H1 (cell line): ENCODE data around the gene OGFR. TPM values are rescaled to one million over a fixed set of nuclear protein-coding genes. Genes with fewer than 3 reads are reported as not detected.

ENCODE experiments used
- CTCF ChIA-PET: fragments of 300-600 bp; sonication (Branson Sonifier 250); formaldehyde crosslinking; loops from one replicate; lab custom pipeline; 2021; ENCODE audit not compliant: partially characterized antibody; lab: Charles Lee
- POLR2A ChIA-PET: fragments of 300-600 bp; sonication (Branson Sonifier 250); formaldehyde crosslinking; loops from one replicate; lab custom pipeline; 2021; ENCODE audit warnings: inconsistent platforms; ENCODE audit not compliant: partially characterized antibody; lab: Charles Lee
- DNase-seq, 2 experiments: peaks; one replicate each; pipeline versions ENCODE4 v3.0.0 to v3.0.0-alpha.2; 2010 to 2022; ENCODE audit warnings: low spot score in 2 of 2, low read depth in 1 of 2, mixed read lengths in 1 of 2
- FAIRE-seq: peaks from 2 replicates; lab custom pipeline; 2011; peaks lifted over from hg19 to GRCh38; lab: Jason Lieb, UNC
- H2AFZ ChIP-seq: 2 replicates; pipeline ENCODE4 v1.8.1; 2012; ENCODE audit warnings: low read length, inconsistent platforms
- H2AK5ac ChIP-seq: 2 replicates; pipeline ENCODE4 v1.6.1; 2013; ENCODE audit warnings: low read depth, low read length
- H2BK120ac ChIP-seq: replicated peaks from 2 replicates; pipeline ENCODE3; 2013; ENCODE audit warnings: low read depth, low read length, inconsistent platforms
- H2BK12ac ChIP-seq: 2 replicates; pipeline ENCODE4 v1.6.1; 2013; ENCODE audit warnings: low read depth, low read length
- H2BK15ac ChIP-seq: 2 replicates; pipeline ENCODE4 v1.6.1; 2013; ENCODE audit warnings: low read length
- H2BK20ac ChIP-seq: 2 replicates; pipeline ENCODE4 v1.6.1; 2013; ENCODE audit warnings: low read length
- H2BK5ac ChIP-seq: 2 replicates; pipeline ENCODE4 v1.6.1; 2013; ENCODE audit warnings: low read depth, low read length
- H3K14ac ChIP-seq: 2 replicates; pipeline ENCODE4 v1.6.1; 2013; ENCODE audit warnings: inconsistent platforms; ENCODE audit not compliant: insufficient read length
- H3K18ac ChIP-seq: 2 replicates; pipeline ENCODE4 v1.6.1; 2013; ENCODE audit warnings: low read length; ENCODE audit errors: extremely low read depth
- H3K23ac ChIP-seq: 2 replicates; pipeline ENCODE4 v1.6.1; 2013; ENCODE audit warnings: inconsistent platforms; ENCODE audit not compliant: insufficient read length
- H3K23me2 ChIP-seq: 2 replicates; pipeline ENCODE4 v1.6.1; 2013; ENCODE audit warnings: low read depth, low read length
- H3K27ac ChIP-seq: 2 replicates; pipeline ENCODE4 v1.6.1; 2011; ENCODE audit warnings: low read depth, low read length, inconsistent platforms
- H3K27me3 ChIP-seq, 4 experiments: replicated peaks in 1 of 4; 1 replicate in 1 of 4; 2 replicates in 3 of 4; pipeline versions ENCODE4 v1.6.1 to v1.8.1; 2011 to 2013; ENCODE audit warnings: low read length in 3 of 4, mild to moderate bottlenecking in 3 of 4, inconsistent platforms in 2 of 4, mixed read lengths in 2 of 4, moderate library complexity in 1 of 4; ENCODE audit not compliant: control insufficient read depth in 3 of 4, insufficient read depth in 3 of 4; ENCODE audit errors: extremely low read depth in 1 of 4
- H3K36me3 ChIP-seq, 4 experiments: 2 replicates each; pipeline versions ENCODE4 v1.6.1 to v1.8.1; 2011 to 2013; ENCODE audit warnings: mild to moderate bottlenecking in 4 of 4, low read length in 3 of 4, moderate library complexity in 2 of 4, control low read depth in 1 of 4, inconsistent platforms in 1 of 4; ENCODE audit not compliant: insufficient read depth in 4 of 4, control insufficient read depth in 2 of 4
- H3K4ac ChIP-seq: replicated peaks from 2 replicates; pipeline ENCODE3; 2013; ENCODE audit warnings: low read length, low read depth, mixed read lengths, inconsistent platforms; ENCODE audit not compliant: insufficient read length
- H3K4me1 ChIP-seq, 4 experiments: replicated peaks in 1 of 4; 1 replicate in 1 of 4; 2 replicates in 3 of 4; pipeline versions ENCODE4 v1.6.1 to v1.8.1; 2011 to 2013; ENCODE audit warnings: low read length in 3 of 4, inconsistent platforms in 2 of 4, mixed read lengths in 1 of 4; ENCODE audit not compliant: insufficient read depth in 4 of 4, control insufficient read depth in 3 of 4
- H3K4me2 ChIP-seq, 2 experiments: 2 replicates each; pipeline versions ENCODE4 v1.6.1 to v1.8.1; 2011 to 2013; ENCODE audit warnings: low read depth in 2 of 2, low read length in 2 of 2, control low read depth in 1 of 2, inconsistent platforms in 1 of 2, mild to moderate bottlenecking in 1 of 2; ENCODE audit not compliant: insufficient read depth in 1 of 2
- H3K4me3 ChIP-seq, 4 experiments: fragments of 200-600, 300-600 bp in 1 of 4; sonication (generic), shearing (Covaris generic), sonication (Bioruptor Twin) in 1 of 4; 2 replicates each; pipeline versions ENCODE4 v1.5.1 to v1.8.1; 2011 to 2016; ENCODE audit warnings: low read length in 4 of 4, low read depth in 3 of 4, control low read depth in 2 of 4, inconsistent platforms in 2 of 4, mild to moderate bottlenecking in 2 of 4, mixed read lengths in 1 of 4, moderate library complexity in 1 of 4; ENCODE audit not compliant: insufficient read depth in 2 of 4; ENCODE audit errors: extremely low read depth in 1 of 4
- H3K56ac ChIP-seq: replicated peaks from 2 replicates; pipeline ENCODE3; 2013; ENCODE audit warnings: low read depth, mild to moderate bottlenecking, mixed read lengths, low read length, inconsistent platforms; ENCODE audit not compliant: insufficient read length
- H3K79me1 ChIP-seq: 2 replicates; pipeline ENCODE4 v1.6.1; 2013; ENCODE audit warnings: low read depth, low read length, control low read depth
- H3K79me2 ChIP-seq, 2 experiments: 2 replicates each; pipeline versions ENCODE4 v1.6.1 to v1.8.1; 2012 to 2013; ENCODE audit warnings: low read length in 2 of 2, mild to moderate bottlenecking in 2 of 2, inconsistent platforms in 1 of 2; ENCODE audit not compliant: insufficient read depth in 2 of 2, control insufficient read depth in 1 of 2
- H3K9ac ChIP-seq, 4 experiments: replicated peaks in 1 of 4; 1 replicate in 1 of 4; 2 replicates in 3 of 4; pipeline versions ENCODE4 v1.6.1 to v1.8.1; 2011 to 2013; ENCODE audit warnings: low read depth in 3 of 4, low read length in 3 of 4, control low read depth in 2 of 4, mild to moderate bottlenecking in 2 of 4, moderate library complexity in 2 of 4, inconsistent platforms in 1 of 4; ENCODE audit errors: extremely low read depth in 1 of 4
- H3K9me3 ChIP-seq, 2 experiments: 2 replicates each; pipeline versions ENCODE4 v1.6.1 to v1.8.1; 2012 to 2013; ENCODE audit warnings: mild to moderate bottlenecking in 2 of 2, moderate library complexity in 2 of 2, control low read depth in 1 of 2, inconsistent platforms in 1 of 2, low read depth in 1 of 2, low read length in 1 of 2, mixed read lengths in 1 of 2; ENCODE audit not compliant: insufficient read depth in 2 of 2
- H4K20me1 ChIP-seq, 2 experiments: replicated peaks in 1 of 2; 2 replicates each; pipeline versions ENCODE3 to v1.8.1; 2011 to 2013; ENCODE audit warnings: inconsistent platforms in 2 of 2, low read length in 2 of 2, mild to moderate bottlenecking in 1 of 2; ENCODE audit not compliant: insufficient read depth in 2 of 2, control insufficient read depth in 1 of 2
- H4K5ac ChIP-seq: 2 replicates; pipeline ENCODE4 v1.6.1; 2013; ENCODE audit warnings: low read length, low read depth, mixed read lengths, inconsistent platforms; ENCODE audit not compliant: insufficient read length
- H4K8ac ChIP-seq: 2 replicates; pipeline ENCODE4 v1.8.0; 2013; ENCODE audit warnings: mild to moderate bottlenecking, moderate library complexity, low read length, inconsistent platforms; ENCODE audit not compliant: insufficient read depth; ENCODE audit errors: extremely low read depth
- H4K91ac ChIP-seq: replicated peaks from 2 replicates; pipeline ENCODE3; 2013; ENCODE audit warnings: low read length, mixed read lengths, inconsistent platforms; ENCODE audit not compliant: insufficient read length
- ASH2L ChIP-seq: fragments of 200-600, 300-600 bp; sonication (generic); IDR thresholded peaks from one replicate; pipeline ENCODE4 v1.7.1; 2017; ENCODE audit warnings: low read length
- BRCA1 ChIP-seq: IDR thresholded peaks from 2 replicates; pipeline ENCODE4 v1.6.1; 2012; ENCODE audit warnings: low read depth, low read length, improper control_type of control experiment
- CHD1 ChIP-seq: IDR thresholded peaks from 2 replicates; pipeline ENCODE4 v1.6.1; 2012; ENCODE audit warnings: low read depth, low read length, improper control_type of control experiment
- CTBP2 ChIP-seq: IDR thresholded peaks from 2 replicates; pipeline ENCODE4 v1.7.0; 2011; ENCODE audit warnings: borderline replicate concordance, mild to moderate bottlenecking, moderate library complexity, mixed read lengths, low read length; ENCODE audit not compliant: insufficient read depth, insufficient read length
- GABPA ChIP-seq: IDR thresholded peaks from 2 replicates; pipeline ENCODE4 v1.6.1; 2011; ENCODE audit warnings: mild to moderate bottlenecking, low read length, moderate library complexity, borderline replicate concordance; ENCODE audit not compliant: insufficient read depth
- KDM1A ChIP-seq: fragments of 200-600, 300-600 bp; sonication (generic); IDR thresholded peaks from 2 replicates; pipeline ENCODE4 v1.7.1; 2016; ENCODE audit warnings: mild to moderate bottlenecking, low read length, borderline replicate concordance
- NRF1 ChIP-seq: IDR thresholded peaks from 2 replicates; pipeline ENCODE4 v1.6.1; 2011; ENCODE audit warnings: mild to moderate bottlenecking, low read depth, low read length, improper control_type of control experiment
- RAD21 ChIP-seq, 2 experiments: IDR thresholded peaks in 1 of 2; conservative IDR thresholded peaks in 1 of 2; 2 replicates each; pipeline ENCODE4 v1.6.1; 2011; ENCODE audit warnings: low read depth in 2 of 2, low read length in 2 of 2, improper control_type of control experiment in 1 of 2, inconsistent platforms in 1 of 2, mild to moderate bottlenecking in 1 of 2, moderate library complexity in 1 of 2
- RNF2 ChIP-seq: fragments of 200-900, 300-1000 bp; sonication (generic); IDR thresholded peaks from 2 replicates; pipeline ENCODE4 v1.7.1; 2016; ENCODE audit warnings: borderline replicate concordance, low read depth, mild to moderate bottlenecking, antibody characterized with exemption, low read length; ENCODE audit not compliant: poor library complexity, severe bottlenecking; ENCODE audit errors: missing control alignments
- RXRA ChIP-seq: IDR thresholded peaks from 2 replicates; pipeline ENCODE4 v1.6.1; 2011; ENCODE audit warnings: low read depth, mild to moderate bottlenecking, low read length, moderate library complexity; ENCODE audit not compliant: insufficient read depth
- SIX5 ChIP-seq: IDR thresholded peaks from 2 replicates; pipeline ENCODE4 v1.6.1; 2011; ENCODE audit warnings: mild to moderate bottlenecking, low read depth, low read length
- SUZ12 ChIP-seq: fragments of 200-600 bp; sonication (generic); IDR thresholded peaks from 2 replicates; pipeline ENCODE4 v1.6.1; 2012; ENCODE audit warnings: mild to moderate bottlenecking, inconsistent platforms, low read length, moderate library complexity, mixed read lengths
- WGBS, 2 experiments: shearing (Covaris generic) in 1 of 2; methylation state at CpG; one replicate each; pipeline versions ENCODE4 v1.1.6 to v1.1.7; 2013 to 2015; ENCODE audit warnings: low lambda C conversion rate in 2 of 2, mixed read lengths in 2 of 2, inconsistent platforms in 1 of 2, low coverage in 1 of 2, missing lambda C conversion rate in 1 of 2; ENCODE audit not compliant: insufficient replicate concordance in 2 of 2, insufficient coverage in 1 of 2, insufficient read length in 1 of 2; ENCODE audit errors: extremely low coverage in 1 of 2, missing lambda C conversion rate in 1 of 2; 5-methylcytosine and 5-hydroxymethylcytosine counted together
- polyA plus RNA-seq, 7 experiments: library from polyadenylated mRNA; depleted of rRNA in 3 of 7; stranded (reverse) in 5 of 7; unstranded in 2 of 7; fragments of >200 nt in 5 of 7; fragments of 200-250 nt in 2 of 7; gene quantifications; 1 replicate in 5 of 7; 2 replicates in 1 of 7; 4 replicates in 1 of 7; pipeline versions ENCODE4 v1.2.1 to v1.2.3, GENCODE V29; 2011 to 2013; ENCODE audit warnings: missing spikeins in 2 of 7, mixed read lengths in 2 of 7
- total RNA-seq: library from RNA; stranded (reverse); fragmentation: NEBNext Ultra II Directional; extraction: Animal tissue kit (Norgen Biotek cat#: 25700); gene quantifications from 2 replicates; pipeline ENCODE4 v1.2.1, GENCODE V29; 2021

The OGFR gene
- total and polyA plus RNA-seq, 2 of the 8 experiments (the other 6 are each of a cell fraction or from before 2014, with no cell fraction given), result 13.9 to 25.1 TPM

- Histone ChIP-seq H3K9ac (no peak overlapping the region), H3K36me3 (peaks cover 0 to 15% (median 4%) of the 10 kb centered on the region in 4 experiments; a peak in 5 of 8 replicates), H4K20me1 (peaks cover 5 to 8% of the 10 kb centered on the region in 2 experiments), H2BK12ac (no peak overlapping the region), H3K14ac (no peak overlapping the region), H3K18ac (no peak overlapping the region), H3K27ac (no peak overlapping the region), H2AFZ (no peak overlapping the region), H3K56ac (no peak overlapping the region), H2BK5ac (no peak overlapping the region), H3K4me3 (no peak overlapping the region), H2AK5ac (no peak overlapping the region), H3K4me2 (no peak overlapping the region), H3K9me3 (no peaks in the 10 kb centered on the region), H2BK20ac (no peak overlapping the region), H3K4ac (no peak overlapping the region), H3K79me1 (no peaks in the 10 kb centered on the region), H2BK15ac (no peak overlapping the region), H2BK120ac (no peak overlapping the region), H4K91ac (no peak overlapping the region), H3K23ac (no peak overlapping the region), H3K4me1 (peaks cover 0 to 19% (median 10%) of the 10 kb centered on the region in 4 experiments; a peak in 5 of 7 replicates), H3K27me3 (no peaks in the 10 kb centered on the region), H3K23me2 (no peaks in the 10 kb centered on the region), H4K8ac (no peak overlapping the region), H3K79me2 (no peaks in the 10 kb centered on the region), H4K5ac (no peak overlapping the region)
- WGBS, 2 experiments, result 95% methylated on average over 12 of the region's 24 CpGs; no CpG with 5 or more reads in 1 of the 2 experiments
- CTCF ChIA-PET, result interaction anchor here (2.9 kb wide), 1 partner anchor 19 kb away, joined by 9 read pairs; no protein-coding TSS in a partner anchor
- POLR2A ChIA-PET, result interaction anchor here (0.7 to 1.8 kb wide), 3 partner anchors 11 to 233 kb away, joined by 3 to 11 read pairs (median 4); no protein-coding TSS in a partner anchor
- FAIRE-seq, result no peak
- no peak for DNase-seq
- TF ChIP-seq NRF1 (no peak), SIX5 (no peak), RXRA (no peak), GABPA (no peak), ASH2L (no peak), SUZ12 (no peak), CHD1 (no peak), CTBP2 (no peak), RAD21 (IDR thresholded peaks at IDR 0.05 in 1 of 2, conservative IDR thresholded peaks at IDR 0.05 in 1 of 2; ENCODE audit: low read depth in 2 of 2, low read length in 2 of 2) (no peak), BRCA1 (no peak), KDM1A (no peak), RNF2 (no peak)
Measured at GRCh38 chr20:62826646-62827310, 22.1 kb downstream of the OGFR start.
